GM19463 (cell line): ENCODE data around the gene CCDC110.

Experiments
- ATAC-seq: cut with Tn5 transposase; IDR thresholded peaks from one replicate; pipeline ENCODE4 v1.9.1; 2021; ENCODE audit warnings: mild to moderate bottlenecking, moderate library complexity; ENCODE audit not compliant: unreplicated experiment

CCDC110 gene

DNA sequence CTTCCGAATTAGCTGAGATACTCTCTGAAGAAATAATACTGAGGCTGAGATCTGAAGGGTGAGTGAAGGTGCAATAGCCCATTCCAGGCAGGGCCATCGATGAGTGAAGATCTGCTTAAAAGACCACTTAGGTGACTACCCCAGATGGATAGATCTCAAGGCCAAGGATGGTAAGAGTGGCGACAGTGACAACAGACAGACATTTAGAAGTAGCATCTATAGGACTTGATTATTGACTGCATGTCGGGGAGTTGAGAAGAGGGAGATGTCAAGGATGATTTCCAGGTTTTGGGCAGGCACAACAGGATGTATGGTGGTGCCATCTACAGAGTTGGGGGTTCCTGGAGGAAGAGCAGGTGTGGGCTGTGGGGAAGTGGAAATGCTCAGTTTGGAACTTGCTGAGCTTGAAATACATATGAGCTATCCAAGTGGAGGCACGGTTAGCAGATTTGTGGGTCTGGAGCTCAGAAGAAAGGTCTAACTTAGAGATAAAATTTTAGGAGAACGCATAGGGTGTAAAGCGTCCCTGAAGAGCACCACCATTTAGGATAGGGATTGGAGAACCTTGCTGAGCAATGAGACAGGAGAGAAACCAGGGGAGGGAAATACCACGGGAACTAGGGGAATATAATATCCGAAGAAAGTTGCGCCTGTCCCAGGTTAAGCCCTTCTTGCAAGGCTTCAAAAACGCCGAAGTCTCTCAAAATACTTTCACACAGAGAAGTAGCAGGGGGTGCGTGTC, 46.5 kb downstream of the CCDC110 start:
- ATAC-seq: no peak

DNA sequence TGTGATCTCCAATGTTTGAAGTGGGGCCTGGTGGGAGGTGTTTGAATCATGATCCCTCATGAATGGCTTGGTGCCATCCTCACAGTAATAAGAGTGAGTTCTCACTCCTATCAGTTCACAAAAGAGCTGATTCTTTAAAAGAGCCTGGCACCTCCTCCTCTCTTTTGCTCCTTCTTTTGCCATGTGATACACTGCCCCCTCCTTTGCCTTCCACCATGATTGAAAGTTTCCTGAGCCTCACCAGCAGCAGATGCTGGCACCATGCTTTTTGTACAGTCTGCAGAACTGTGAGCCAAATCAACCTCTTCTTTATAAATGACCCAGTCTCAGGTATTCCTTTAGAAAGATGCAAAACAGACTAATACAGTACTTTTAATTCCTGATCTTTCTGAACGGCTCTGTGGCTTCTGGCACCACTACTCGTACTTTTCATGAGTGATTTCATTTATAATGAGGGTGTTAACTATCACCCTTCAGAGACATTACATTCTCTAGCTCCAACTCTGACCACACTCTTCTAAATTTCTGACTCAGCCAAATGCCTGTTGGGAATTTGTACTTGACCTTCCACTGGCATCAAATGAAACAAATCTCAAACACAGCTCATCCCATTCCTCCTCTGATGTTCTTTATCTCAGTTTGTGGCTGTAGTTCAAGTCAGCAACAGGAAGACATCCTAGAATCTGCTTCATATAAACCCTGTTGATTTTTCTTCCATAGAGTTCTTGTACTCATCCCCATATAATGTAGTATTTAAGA, 50.0 kb downstream of the CCDC110 start:
- ATAC-seq: no peak

DNA sequence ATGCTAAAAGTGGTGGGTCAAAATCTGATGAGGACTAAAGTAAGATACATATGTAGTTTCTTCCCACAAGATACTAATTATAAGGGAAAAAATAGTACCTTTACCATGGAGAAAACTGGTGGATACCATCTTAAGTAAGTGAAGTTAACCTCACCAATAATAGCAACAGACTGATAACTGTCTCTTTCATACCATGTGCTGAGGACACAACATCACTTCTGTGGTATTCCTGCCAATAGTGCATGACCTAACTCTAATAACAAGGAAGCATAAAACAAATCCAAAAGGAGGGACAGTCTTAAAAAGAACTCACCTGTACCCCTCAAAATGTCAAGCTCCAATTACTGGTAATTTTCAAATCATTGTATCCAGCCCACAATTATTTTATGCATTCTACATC, 54.6 kb downstream of the CCDC110 start:
- no peak for ATAC-seq

DNA sequence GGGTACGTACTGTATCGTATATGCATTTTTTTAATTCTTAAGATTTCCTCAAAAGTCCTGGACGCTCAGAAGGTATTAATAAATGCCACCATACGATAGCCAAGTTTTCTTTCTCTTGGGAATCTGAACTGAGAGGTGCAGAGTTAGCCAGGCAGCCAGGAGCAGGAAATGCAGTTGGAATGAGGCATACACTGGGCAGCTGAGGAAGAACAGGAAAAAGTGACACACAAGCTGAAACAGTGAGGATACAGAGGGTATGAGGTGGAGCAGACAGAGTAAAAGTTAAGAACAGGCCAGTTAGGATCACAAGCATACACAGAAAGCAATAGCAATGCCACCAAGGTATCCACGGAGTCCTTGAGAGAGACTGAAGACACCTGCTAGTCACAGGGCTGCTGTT, 59.1 kb downstream of the CCDC110 start:
- ATAC-seq: no peak

DNA sequence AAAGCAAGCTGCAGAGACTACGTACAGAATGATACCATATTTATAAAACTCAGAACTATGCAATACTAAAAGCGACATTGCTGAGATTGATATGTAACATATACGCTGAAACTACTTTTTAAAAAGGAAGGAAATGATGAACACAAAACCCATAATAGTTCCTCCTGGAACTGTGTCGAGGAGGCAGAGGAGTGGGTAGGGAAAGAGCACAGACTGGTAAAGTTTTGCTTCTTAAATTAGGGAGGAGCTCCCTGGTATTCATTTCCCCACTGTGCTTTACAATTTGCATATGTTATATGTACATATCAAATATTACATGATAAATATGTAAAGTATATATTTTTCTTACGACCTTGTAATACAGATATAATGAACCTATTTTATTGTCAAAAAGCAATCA, 59.7 kb downstream of the CCDC110 start:
- ATAC-seq: no peak

DNA sequence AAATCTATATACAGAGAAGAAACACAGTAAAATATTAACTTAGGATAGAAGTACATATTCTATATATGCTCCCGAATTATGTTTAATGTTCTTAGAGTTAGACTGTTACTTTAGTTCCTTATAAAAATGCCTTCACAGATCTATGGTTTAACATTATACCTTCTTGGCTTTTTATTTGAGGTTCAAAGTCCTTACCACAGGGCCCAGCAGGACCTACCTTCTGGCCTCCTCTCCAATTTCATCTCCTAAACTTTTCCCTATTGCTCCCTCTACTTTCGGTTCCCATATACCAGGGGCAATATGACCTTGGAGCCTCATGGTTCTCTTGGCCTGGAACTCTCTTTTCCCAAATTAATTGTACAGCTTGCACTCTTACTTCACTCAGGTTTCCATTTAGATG, 63.1 kb downstream of the CCDC110 start:
- ATAC-seq: no peak

DNA sequence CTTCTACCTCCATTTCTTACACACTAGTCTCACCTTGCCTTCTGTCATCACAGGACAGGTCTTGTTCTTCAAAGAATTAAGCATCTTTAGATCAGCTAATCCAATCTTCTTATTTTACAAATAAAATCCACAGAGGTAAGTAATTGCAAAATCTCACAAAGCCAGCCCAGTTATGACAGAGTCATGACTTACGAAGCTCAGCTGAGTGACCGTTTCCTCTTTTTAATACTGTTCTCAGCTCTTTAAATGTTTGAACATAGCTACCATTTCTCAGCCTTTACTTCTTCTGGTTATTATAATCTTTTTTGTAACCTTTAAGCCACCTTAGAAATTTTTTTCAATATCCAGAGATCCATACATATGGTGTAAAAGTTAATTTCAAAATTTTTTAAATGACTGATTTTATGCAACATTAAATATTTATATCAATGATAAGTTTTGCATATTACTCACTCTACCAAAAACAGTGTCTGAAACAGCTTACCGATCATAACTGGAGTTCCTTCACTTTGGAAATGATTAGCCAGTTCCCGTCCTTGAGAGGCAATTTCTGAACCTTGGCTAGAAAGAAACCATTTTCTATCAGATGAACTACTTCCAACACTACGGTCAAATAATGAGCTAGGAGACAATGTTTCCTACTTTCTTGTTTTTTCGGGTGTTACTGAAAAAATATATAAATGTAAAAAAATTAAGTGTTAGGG, 66.1 kb downstream of the CCDC110 start:
- ATAC-seq: peak; percentile 69

DNA sequence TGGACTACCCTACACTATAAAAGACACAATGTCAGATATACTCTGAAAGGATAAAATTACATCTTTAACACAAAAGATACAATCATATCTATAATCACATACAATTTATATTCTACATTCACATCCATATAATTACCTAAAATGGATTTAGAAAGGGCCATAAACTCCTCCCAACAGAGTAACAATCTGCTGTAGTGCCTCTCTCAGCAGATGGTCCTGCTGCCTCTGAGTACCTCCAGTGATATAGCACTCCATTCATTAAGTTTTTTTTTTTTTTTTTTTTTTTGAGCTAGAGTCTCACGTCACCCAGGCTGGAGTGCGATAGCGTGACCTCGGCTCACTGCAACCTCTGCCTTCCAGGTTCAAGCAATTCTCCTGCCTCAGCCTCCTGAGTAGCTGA, 67.5 kb downstream of the CCDC110 start:
- ATAC-seq: no peak

DNA sequence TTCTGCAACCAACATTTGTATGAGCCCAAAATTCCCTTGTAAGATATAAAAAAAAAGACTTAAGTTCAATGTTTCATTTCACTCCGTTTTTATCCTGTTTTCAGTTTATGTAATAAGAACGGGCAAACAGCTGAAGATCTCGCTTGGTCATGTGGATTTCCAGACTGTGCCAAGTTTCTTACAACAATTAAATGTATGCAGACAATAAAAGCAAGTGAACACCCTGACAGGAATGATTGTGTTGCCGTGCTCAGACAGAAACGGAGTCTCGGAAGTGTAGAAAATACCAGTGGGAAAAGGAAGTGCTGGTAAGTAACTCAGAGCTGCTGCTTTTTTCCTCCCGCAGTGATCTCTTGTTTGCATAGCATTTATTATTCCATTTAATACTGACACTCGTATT, 72.1 kb downstream of the CCDC110 start:
- no peak for ATAC-seq

DNA sequence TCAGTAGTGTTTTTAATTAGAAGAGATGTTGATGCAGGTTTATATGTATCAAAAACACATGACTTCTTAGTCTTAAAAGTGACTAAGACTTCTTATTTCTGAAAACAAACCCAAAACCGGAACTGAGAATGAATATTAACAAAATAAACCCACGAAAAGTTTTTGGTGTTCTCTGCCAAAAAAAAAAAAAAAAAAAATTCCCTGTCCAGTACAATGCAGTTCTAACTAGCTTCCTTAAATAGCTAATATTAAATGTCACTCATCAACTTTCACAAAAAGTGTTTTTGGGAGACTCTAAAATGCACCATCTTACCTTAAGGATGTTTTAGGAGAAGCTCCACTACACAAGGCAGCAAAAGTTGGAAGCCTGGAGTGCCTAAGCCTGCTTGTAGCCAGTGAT, 72.9 kb downstream of the CCDC110 start:
- no peak for ATAC-seq

DNA sequence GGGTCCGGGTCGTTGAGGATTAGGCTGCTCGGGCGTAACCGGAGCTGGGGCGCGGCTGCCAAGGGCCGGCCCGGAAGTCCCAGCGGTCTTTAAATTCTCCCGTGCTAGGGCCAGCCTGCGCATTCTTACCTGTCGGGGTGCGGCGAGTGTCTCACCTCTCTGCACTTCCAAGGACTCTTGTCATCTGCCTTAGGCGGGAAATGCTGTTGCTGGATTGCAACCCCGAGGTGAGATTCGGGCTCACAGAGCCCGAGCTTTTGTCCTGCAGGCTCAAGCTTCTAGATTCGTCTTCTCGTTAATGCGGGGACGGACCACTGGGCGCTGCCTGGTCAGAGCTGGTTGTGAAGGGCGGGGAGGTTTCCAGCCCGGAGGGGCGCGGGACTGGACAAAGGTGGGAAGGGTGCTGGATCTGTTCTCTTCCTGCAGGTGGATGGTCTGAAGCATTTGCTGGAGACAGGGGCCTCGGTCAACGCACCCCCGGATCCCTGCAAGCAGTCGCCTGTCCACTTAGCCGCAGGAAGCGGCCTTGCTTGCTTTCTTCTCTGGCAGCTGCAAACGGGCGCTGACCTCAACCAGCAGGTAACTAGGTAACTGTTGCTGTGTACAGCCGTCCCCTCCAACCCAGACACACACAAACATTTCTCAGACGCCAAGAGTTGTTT, 74.7 kb downstream of the CCDC110 start, which contains the start of gene ANKRD37:
Gene ANKRD37 (plus strand): TSS at position 118 of the 662 bp plus-strand sequence. CDS start 83 bp downstream, at position 201.
- no peak for ATAC-seq

DNA sequence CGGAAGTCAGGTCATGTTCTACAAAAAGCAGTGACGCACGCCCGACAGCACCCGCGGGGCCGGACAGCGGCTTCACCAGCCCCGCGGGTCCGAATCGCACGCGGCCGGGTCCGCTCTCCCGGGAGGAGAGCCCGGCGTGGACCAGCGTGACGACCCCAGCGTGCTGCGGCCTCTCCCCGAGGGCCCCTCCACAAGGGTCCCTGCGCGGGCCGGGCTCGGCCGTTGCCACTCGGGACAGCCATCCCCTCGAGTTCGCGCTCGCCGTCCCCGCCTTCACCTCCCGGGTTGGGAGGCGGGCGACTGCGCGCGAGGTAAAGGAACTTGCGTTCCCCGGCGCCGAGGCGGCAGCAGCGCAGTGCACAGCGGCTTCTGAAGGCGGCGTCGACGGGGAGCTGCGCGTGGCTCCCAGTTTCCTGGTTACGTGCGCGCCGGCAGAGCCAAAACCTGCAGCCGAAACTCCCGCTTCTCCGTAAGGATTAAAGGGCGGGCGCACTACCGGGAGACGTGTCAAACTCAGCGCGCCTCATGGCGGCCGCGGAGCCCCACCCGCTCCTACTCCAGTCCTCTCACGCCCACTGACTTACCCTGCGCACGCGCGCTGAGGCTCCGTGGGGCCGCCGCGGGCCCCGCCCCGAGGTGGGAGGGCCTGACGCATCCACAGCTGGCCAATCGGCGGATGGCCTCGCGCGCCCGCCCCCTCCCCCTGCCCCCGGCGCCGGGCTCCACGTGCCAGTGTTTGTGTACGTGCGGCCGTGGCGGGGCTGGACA, 75.4 kb downstream of the CCDC110 start:
- ATAC-seq: peak; percentile 78

DNA sequence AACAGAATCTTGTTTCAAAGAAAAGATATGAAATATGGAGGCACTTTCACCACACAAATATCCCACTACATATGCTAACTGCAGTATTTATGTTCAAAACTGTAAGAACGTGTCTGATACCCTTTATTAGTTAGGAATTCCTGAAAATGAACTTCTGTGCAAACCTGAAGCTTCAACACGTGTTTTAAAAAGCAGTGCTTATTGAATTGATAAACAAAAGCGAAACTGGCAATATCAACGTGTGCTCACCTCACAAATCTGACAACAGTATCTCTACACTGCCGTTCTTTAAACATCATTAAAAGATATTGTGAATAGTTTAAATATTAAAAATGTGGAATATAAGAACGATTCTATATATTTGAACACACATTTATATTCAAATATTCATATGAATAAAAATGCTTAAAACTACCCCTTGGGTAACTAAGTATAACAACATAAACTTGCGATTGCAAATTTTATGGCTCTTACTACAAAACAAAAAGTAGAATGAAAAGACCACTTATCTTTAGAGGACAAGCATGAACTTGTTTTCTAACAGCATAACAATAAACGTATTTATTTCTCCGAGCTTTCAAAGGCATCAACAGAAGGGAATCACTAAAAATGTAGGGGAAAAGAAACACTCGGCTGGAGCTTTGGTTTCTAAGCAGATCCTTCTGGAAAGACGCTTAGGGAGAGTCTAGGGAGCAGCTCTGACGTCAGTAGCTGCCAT, 76.1 kb downstream of the CCDC110 start, which contains the start of gene LRP2BP:
Gene LRP2BP (minus strand): TSS at position 687 of the 718 bp plus-strand sequence. CDS start 17,738 bp downstream, outside the sequence.
- ATAC-seq: no peak
